ENCODE data around the gene SIGLEC5. TPM values are rescaled to one million over a fixed set of nuclear protein-coding genes. Genes with fewer than 3 reads are reported as not detected.

The SIGLEC5 gene
- total and polyA plus RNA-seq, 2 of the 8 experiments (the other 6 are each of a cell fraction or from before 2014, with no cell fraction given) = not detected

DNA sequence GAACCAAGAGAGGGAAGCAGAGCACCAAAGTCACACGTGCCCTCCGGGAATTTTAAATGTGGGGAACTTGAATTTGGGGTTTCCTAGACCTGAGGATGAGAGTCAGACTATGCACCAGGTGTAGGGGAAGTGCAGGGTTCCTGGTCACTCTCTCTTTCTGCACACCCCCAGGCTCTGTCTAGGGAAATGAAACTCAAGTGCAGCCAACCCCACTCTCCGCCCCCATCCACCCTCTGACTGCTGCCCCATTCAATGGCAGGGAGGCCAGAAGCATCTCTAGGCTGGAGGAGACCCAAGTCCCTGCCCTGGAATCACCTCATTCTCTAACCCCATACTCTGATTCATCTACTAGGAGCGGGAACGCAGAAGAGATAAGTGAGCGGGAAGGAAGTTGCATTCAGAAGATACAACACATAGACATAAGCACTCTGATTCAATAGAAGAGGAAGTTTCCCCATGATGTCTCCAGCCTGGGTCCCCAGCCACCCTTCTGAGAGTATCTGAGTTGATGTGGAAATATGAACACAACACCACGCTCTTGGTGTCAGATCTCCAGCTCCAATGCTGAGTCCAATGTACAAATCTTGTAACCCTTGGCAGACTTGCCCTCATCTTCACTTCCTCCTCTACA is 21.1 kb upstream of the SIGLEC5 start:
- no peak for DNase-seq (ENCODE audit: low read depth in 1 of 2, low spot score in 2 of 2)
- Histone ChIP-seq H2AFZ (ENCODE audit: low read length) (no peak overlapping the region), H2BK12ac (ENCODE audit: low read depth, low read length) (no peak overlapping the region), H3K18ac (ENCODE audit: extremely low read depth, low read length) (no peak overlapping the region), H3K4ac (replicated peaks; ENCODE audit: insufficient read length, low read depth, low read length) (no peak overlapping the region), H3K27ac (ENCODE audit: low read depth, low read length) (no peak overlapping the region), H3K36me3 (ENCODE audit: control insufficient read depth in 2 of 4, insufficient read depth in 4 of 4, low read length in 3 of 4) (no peaks in the 10 kb centered on the region), H3K23ac (ENCODE audit: insufficient read length) (no peak overlapping the region), H3K79me2 (ENCODE audit: control insufficient read depth in 1 of 2, insufficient read depth in 2 of 2, low read length in 2 of 2) (no peaks in the 10 kb centered on the region), H3K14ac (ENCODE audit: insufficient read length) (no peak overlapping the region), H3K9me3 (ENCODE audit: insufficient read depth in 2 of 2, low read depth in 1 of 2, low read length in 1 of 2) (peaks cover 47 to 56% of the 10 kb centered on the region in 2 experiments), H3K56ac (replicated peaks; ENCODE audit: insufficient read length, low read depth, low read length) (no peak overlapping the region), H2BK5ac (ENCODE audit: low read depth, low read length) (no peak overlapping the region), H4K20me1 (replicated peaks in 1 of 2; ENCODE audit: control insufficient read depth in 1 of 2, insufficient read depth in 2 of 2, low read length in 2 of 2) (no peaks in the 10 kb centered on the region), H4K5ac (ENCODE audit: insufficient read length, low read depth, low read length) (no peak overlapping the region), H3K4me3 (ENCODE audit: extremely low read depth in 1 of 4, insufficient read depth in 2 of 4, low read depth in 3 of 4, low read length in 4 of 4) (no peak overlapping the region), H2BK120ac (replicated peaks; ENCODE audit: low read depth, low read length) (no peak overlapping the region), H4K91ac (replicated peaks; ENCODE audit: insufficient read length, low read length) (no peak overlapping the region), H3K23me2 (ENCODE audit: low read depth, low read length) (no peaks in the 10 kb centered on the region), H2BK20ac (ENCODE audit: low read length) (no peak overlapping the region), H3K9ac (replicated peaks in 1 of 4; ENCODE audit: extremely low read depth in 1 of 4, low read depth in 3 of 4, low read length in 3 of 4) (no peak overlapping the region), H3K27me3 (replicated peaks in 1 of 4; ENCODE audit: control insufficient read depth in 3 of 4, extremely low read depth in 1 of 4, insufficient read depth in 3 of 4, low read length in 3 of 4) (no peaks in the 10 kb centered on the region), H3K4me1 (replicated peaks in 1 of 4; ENCODE audit: control insufficient read depth in 3 of 4, insufficient read depth in 4 of 4, low read length in 3 of 4) (no peaks in the 10 kb centered on the region), H2BK15ac (ENCODE audit: low read length) (no peak overlapping the region), H2AK5ac (ENCODE audit: low read depth, low read length) (no peak overlapping the region), H4K8ac (ENCODE audit: extremely low read depth, insufficient read depth, low read length) (no peak overlapping the region), H3K4me2 (ENCODE audit: insufficient read depth in 1 of 2, low read depth in 2 of 2, low read length in 2 of 2) (no peak overlapping the region), H3K79me1 (ENCODE audit: low read depth, low read length) (no peaks in the 10 kb centered on the region)
- ChIA-PET POLR2A (ENCODE audit: partially characterized antibody) (no interaction called here), CTCF (ENCODE audit: partially characterized antibody) (interaction anchor here (0.9 kb wide), 1 partner anchor 43 kb away, joined by 3 read pairs; no protein-coding TSS in a partner anchor)
- FAIRE-seq = no peak
- WGBS, 2 experiments (ENCODE audit: extremely low coverage in 1 of 2, insufficient coverage in 1 of 2, insufficient read length in 1 of 2, insufficient replicate concordance in 2 of 2, low coverage in 1 of 2, low lambda C conversion rate in 2 of 2, missing lambda C conversion rate in 1 of 2) = 84% methylated on average over 7 of the region's 7 CpGs; no CpG with 5 or more reads in 1 of the 2 experiments
- TF ChIP-seq SP4 (IDR thresholded peaks at IDR 0.05; ENCODE audit: low read length) (no peak), MAFK (IDR thresholded peaks at IDR 0.05; ENCODE audit: low read depth, low read length) (no peak), RXRA (IDR thresholded peaks at IDR 0.05; ENCODE audit: insufficient read depth, low read depth, low read length) (no peak), CHD1 (IDR thresholded peaks at IDR 0.05; ENCODE audit: low read depth, low read length) (no peak)
